SK-N-SH (cell line): ENCODE results near the gene MUC5AC. TPM values are rescaled to one million over a fixed set of nuclear protein-coding genes. Genes with fewer than 3 reads are reported as not detected.

Experiments
- CTCF ChIA-PET: fragments of 300-600, 350-600 bp; formaldehyde crosslinking; extraction: SDS; loops from one replicate; lab custom pipeline; 2021; lab: Yijun Ruan, JAX
- POLR2A ChIA-PET: fragments of 350-600 bp; sonication (Branson Sonifier 250); formaldehyde crosslinking; extraction: SDS; loops from one replicate; lab custom pipeline; 2020; ENCODE audit warnings: antibody characterized with exemption, inconsistent platforms; lab: Yijun Ruan, JAX
- DNase-seq: peaks from one replicate; pipeline ENCODE4 v3.0.0; 2012
- H2AFZ ChIP-seq: fragments of 200-600 bp; sonication (generic); 2 replicates; pipeline ENCODE4 v1.8.1; 2016; ENCODE audit warnings: antibody characterized with exemption, mild to moderate bottlenecking, low read depth
- H3F3A ChIP-seq: fragments of 200-600 bp; sonication (generic); replicated peaks from 2 replicates; pipeline ENCODE3; 2016; ENCODE audit warnings: antibody characterized with exemption, mild to moderate bottlenecking; ENCODE audit not compliant: insufficient read depth
- H3K27ac ChIP-seq, 2 experiments: fragments of 200-500 bp in 1 of 2; fragments of 200-600 bp in 1 of 2; sonication (Bioruptor generic) in 1 of 2; sonication (generic), shearing (Covaris generic) in 1 of 2; 2 replicates each; pipeline versions ENCODE4 v1.5.1 to v1.6.1; 2014 to 2016; ENCODE audit warnings: low read depth in 2 of 2, inconsistent platforms in 1 of 2, low read length in 1 of 2, mild to moderate bottlenecking in 1 of 2, mixed read lengths in 1 of 2
- H3K27me3 ChIP-seq: fragments of 200-600 bp; sonication (generic), shearing (Covaris generic); 2 replicates; pipeline ENCODE4 v1.6.1; 2016; ENCODE audit warnings: mixed run types; ENCODE audit not compliant: insufficient read depth
- H3K36me3 ChIP-seq, 2 experiments: fragments of 200-500 bp in 1 of 2; fragments of 200-600 bp in 1 of 2; sonication (Bioruptor generic) in 1 of 2; sonication (generic) in 1 of 2; replicated peaks in 1 of 2; 2 replicates each; pipeline versions ENCODE3 to v1.5.1; 2014 to 2016; ENCODE audit warnings: low read length in 1 of 2, mild to moderate bottlenecking in 1 of 2; ENCODE audit not compliant: insufficient read depth in 2 of 2, control insufficient read depth in 1 of 2
- H3K4me1 ChIP-seq, 2 experiments: fragments of 200-500 bp in 1 of 2; fragments of 200-600 bp in 1 of 2; sonication (Bioruptor generic) in 1 of 2; sonication (generic), shearing (Covaris generic) in 1 of 2; 2 replicates each; pipeline versions ENCODE4 v1.5.1 to v1.6.1; 2014 to 2016; ENCODE audit warnings: low read depth in 1 of 2, low read length in 1 of 2, mixed run types in 1 of 2; ENCODE audit not compliant: insufficient read depth in 2 of 2, control insufficient read depth in 1 of 2
- H3K4me2 ChIP-seq: fragments of 200-600 bp; sonication (generic), shearing (Covaris generic); 2 replicates; pipeline ENCODE4 v1.6.1; 2017; ENCODE audit warnings: mixed run types
- H3K4me3 ChIP-seq, 2 experiments: fragments of 200-500 bp in 1 of 2; fragments of 200-600 bp in 1 of 2; sonication (Bioruptor generic) in 1 of 2; sonication (generic), shearing (Covaris generic) in 1 of 2; 2 replicates each; pipeline versions ENCODE4 v1.5.1 to v1.8.1; 2014 to 2016; ENCODE audit warnings: low read depth in 2 of 2, inconsistent platforms in 1 of 2, low read length in 1 of 2, mild to moderate bottlenecking in 1 of 2, mixed read lengths in 1 of 2, moderate library complexity in 1 of 2
- H3K79me2 ChIP-seq: fragments of 200-600 bp; sonication (generic); 2 replicates; pipeline ENCODE4 v1.8.1; 2017; ENCODE audit warnings: mild to moderate bottlenecking; ENCODE audit not compliant: insufficient read depth
- H3K9ac ChIP-seq: fragments of 200-600 bp; sonication (generic); 2 replicates; pipeline ENCODE4 v1.6.1; 2017; ENCODE audit warnings: mixed run types
- H3K9me2 ChIP-seq: fragments of 200-600 bp; sonication (generic); 2 replicates; pipeline ENCODE4 v1.6.1; 2017; ENCODE audit warnings: mixed run types
- H3K9me3 ChIP-seq: fragments of 200-600 bp; sonication (generic); 2 replicates; pipeline ENCODE4 v1.6.1; 2017; ENCODE audit warnings: mixed run types, mild to moderate bottlenecking, moderate library complexity
- H4K20me1 ChIP-seq: fragments of 200-600 bp; sonication (generic); 2 replicates; pipeline ENCODE4 v1.6.1; 2017; ENCODE audit warnings: mild to moderate bottlenecking, mixed run types; ENCODE audit not compliant: insufficient read depth
- CHD2 ChIP-seq: fragments of 150-350 bp; IDR thresholded peaks from 2 replicates; pipeline ENCODE4 v1.6.1; 2018; ENCODE audit warnings: low read length; ENCODE audit not compliant: partially characterized antibody
- ELF1 ChIP-seq: IDR thresholded peaks from 2 replicates; pipeline ENCODE4 v1.4.0; 2012
- EP300 ChIP-seq, 2 experiments: IDR thresholded peaks; 2 replicates each; pipeline versions ENCODE4 v1.4.0 to v1.6.1; 2012; ENCODE audit warnings: borderline replicate concordance in 1 of 2, low read depth in 1 of 2, low read length in 1 of 2
- EZH2phosphoT487 ChIP-seq: fragments of 200-600 bp; sonication (generic); IDR thresholded peaks from 2 replicates; pipeline ENCODE4 v1.6.1; 2017; ENCODE audit warnings: low read depth, mixed run types, mild to moderate bottlenecking, antibody characterized with exemption, moderate library complexity, borderline replicate concordance
- FOSL2 ChIP-seq: IDR thresholded peaks from 2 replicates; pipeline ENCODE4 v1.4.0; 2012; ENCODE audit warnings: low read depth, mild to moderate bottlenecking, moderate library complexity, borderline replicate concordance
- GABPA ChIP-seq: IDR thresholded peaks from 2 replicates; pipeline ENCODE4 v1.4.0; 2012; ENCODE audit warnings: low read depth, mild to moderate bottlenecking
- JUND ChIP-seq: IDR thresholded peaks from 2 replicates; pipeline ENCODE4 v1.4.0; 2012
- MEF2A ChIP-seq: IDR thresholded peaks from 2 replicates; pipeline ENCODE4 v1.4.0; 2012; ENCODE audit warnings: low read depth, borderline replicate concordance
- NFIC ChIP-seq: IDR thresholded peaks from 2 replicates; pipeline ENCODE4 v1.4.0; 2012; ENCODE audit warnings: borderline replicate concordance
- NRF1 ChIP-seq: IDR thresholded peaks from 2 replicates; pipeline ENCODE4 v1.6.1; 2012; ENCODE audit warnings: low read depth, mild to moderate bottlenecking, low read length
- POLR2AphosphoS5 ChIP-seq: IDR thresholded peaks from 2 replicates; pipeline ENCODE4 v1.6.1; 2012; ENCODE audit warnings: low read depth, low read length
- SIN3A ChIP-seq: IDR thresholded peaks from 2 replicates; pipeline ENCODE4 v1.6.1; 2012; ENCODE audit warnings: low read depth, mild to moderate bottlenecking, low read length, moderate library complexity, borderline replicate concordance
- SMC3 ChIP-seq: IDR thresholded peaks from 2 replicates; pipeline ENCODE4 v1.6.1; 2012; ENCODE audit warnings: low read depth, low read length, improper control_type of control experiment
- TAF1 ChIP-seq: IDR thresholded peaks from 2 replicates; pipeline ENCODE4 v1.6.1; 2012; ENCODE audit warnings: low read depth, mild to moderate bottlenecking, low read length, moderate library complexity, borderline replicate concordance
- TCF12 ChIP-seq: IDR thresholded peaks from 2 replicates; pipeline ENCODE4 v1.4.0; 2012
- TEAD4 ChIP-seq: IDR thresholded peaks from 2 replicates; pipeline ENCODE4 v1.4.0; 2012; ENCODE audit warnings: mild to moderate bottlenecking, borderline replicate concordance; ENCODE audit not compliant: insufficient read depth
- WGBS: methylation state at CpG from one replicate; pipeline ENCODE4 v1.1.6; 2017; ENCODE audit warnings: low lambda C conversion rate; 5-methylcytosine and 5-hydroxymethylcytosine counted together
- polyA plus RNA-seq, 3 experiments: library from polyadenylated mRNA; depleted of rRNA; stranded (reverse); fragments of >200 nt; gene quantifications; 2 replicates each; pipeline ENCODE4 v1.2.3, GENCODE V29; 2012
- TF ChIP-seq, protein P1 (sequence below): fragments of 150-350 bp; IDR thresholded peaks from 2 replicates; pipeline ENCODE4 v1.6.1; 2016; ENCODE audit warnings: mild to moderate bottlenecking, low read depth, low read length
- TF ChIP-seq, protein P2 (sequence below): IDR thresholded peaks from 2 replicates; pipeline ENCODE4 v1.4.0; 2012; ENCODE audit warnings: low read depth, borderline replicate concordance

The MUC5AC gene
- polyA plus RNA-seq, 1 of the 3 experiments (the other 2 are of a cell fraction): not detected

DNA sequence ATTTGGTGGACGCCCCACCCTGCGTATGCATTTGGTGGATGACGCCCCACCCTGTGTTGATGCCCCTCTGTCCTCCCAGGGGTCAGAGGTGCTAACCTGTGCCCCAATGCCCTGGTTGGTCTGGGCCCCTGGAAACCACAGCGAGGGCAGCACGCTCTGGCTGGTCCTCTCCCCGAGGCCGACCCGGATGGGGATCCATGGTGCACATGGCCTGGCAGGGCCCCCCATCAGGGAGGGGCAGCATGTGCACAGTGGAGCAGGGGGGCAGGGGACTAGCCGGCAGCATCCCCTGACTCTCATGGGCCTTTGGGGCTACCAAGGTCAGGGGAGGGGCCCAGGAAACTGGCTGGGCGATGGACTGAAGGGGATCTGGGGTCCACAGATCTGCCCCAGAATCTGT lies 7.6 kb upstream of the MUC5AC start:
- Histone ChIP-seq H2AFZ (no peak overlapping the region), H4K20me1 (no peaks in the 10 kb centered on the region), H3K9ac (no peak overlapping the region), H3K9me3 (no peaks in the 10 kb centered on the region), H3K4me2 (no peak overlapping the region), H3K36me3 (no peaks in the 10 kb centered on the region), H3K27ac (no peak overlapping the region), H3K4me3 (no peak overlapping the region), H3K79me2 (no peaks in the 10 kb centered on the region), H3F3A (peaks cover under 1% of the 10 kb centered on the region), H3K27me3 (no peaks in the 10 kb centered on the region), H3K4me1 (no peaks in the 10 kb centered on the region), H3K9me2 (no peaks in the 10 kb centered on the region)
- ChIA-PET CTCF (interaction anchor here (1.1 kb wide), 1 partner anchor 52 kb away, joined by 3 read pairs; no protein-coding TSS in a partner anchor), POLR2A (no interaction called here)
- TF ChIP-seq TAF1 (no peak), POLR2AphosphoS5 (no peak)
- peak; percentile 11 for DNase-seq
- 46% methylated on average over 4 of the region's 10 CpGs for WGBS

DNA sequence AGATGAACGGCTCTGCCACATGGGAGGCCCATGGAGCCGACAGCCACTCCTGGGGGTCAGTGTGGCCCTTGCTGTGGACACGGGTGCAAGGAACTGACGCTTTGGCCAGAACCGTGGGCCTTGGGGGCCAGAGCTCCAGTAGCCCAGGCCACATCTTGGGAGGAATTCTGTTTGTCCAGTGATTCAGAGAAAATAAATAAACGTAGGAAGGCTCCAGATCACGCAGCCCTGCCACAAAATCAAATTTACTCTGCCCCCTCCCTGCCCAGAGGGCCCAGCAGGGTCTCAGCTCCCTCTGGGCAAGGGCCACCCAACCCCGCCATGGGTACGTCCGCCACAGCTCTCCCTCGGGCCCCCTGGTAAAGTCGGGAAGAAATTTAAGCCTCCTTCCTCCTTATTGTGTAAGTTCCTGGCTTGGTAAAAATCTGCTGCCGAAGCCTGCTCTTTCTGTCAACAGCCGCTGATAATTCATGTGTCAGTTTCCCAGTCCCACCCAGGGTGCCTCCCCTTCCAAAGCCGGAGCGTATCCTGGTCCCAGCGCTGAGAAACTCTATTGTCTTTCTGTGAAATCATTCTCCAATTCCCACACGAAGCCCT lies 6.9 kb upstream of the MUC5AC start:
- no peaks in the 10 kb centered on the region for H3K9me3 ChIP-seq
- ChIA-PET CTCF (interaction anchor here (1.1 kb wide), 1 partner anchor 52 kb away, joined by 3 read pairs; no protein-coding TSS in a partner anchor), POLR2A (no interaction called here)
- no peak for DNase-seq
- H3K9me2 ChIP-seq: no peaks in the 10 kb centered on the region
- H3K4me1 ChIP-seq: no peaks in the 10 kb centered on the region
- no peak overlapping the region for H3K4me2 ChIP-seq
- peaks cover 6% of the 10 kb centered on the region for H3F3A ChIP-seq
- H3K4me3 ChIP-seq: no peak overlapping the region
- H3K9ac ChIP-seq: no peak overlapping the region
- H3K27me3 ChIP-seq: no peaks in the 10 kb centered on the region
- H2AFZ ChIP-seq: no peak overlapping the region
- no peak overlapping the region for H3K27ac ChIP-seq
- H3K36me3 ChIP-seq: no peaks in the 10 kb centered on the region
- 27% methylated on average over 11 of the region's 18 CpGs for WGBS
- no peaks in the 10 kb centered on the region for H4K20me1 ChIP-seq
- H3K79me2 ChIP-seq: no peaks in the 10 kb centered on the region
- TF ChIP-seq MEF2A (no peak), JUND (no peak), NRF1 (no peak), SIN3A (no peak), NFIC (no peak), TAF1 (no peak), CHD2 (no peak), ELF1 (no peak), FOSL2 (no peak), EZH2phosphoT487 (no peak), TEAD4 (no peak), EP300 (IDR thresholded peaks at IDR 0.05; ENCODE audit: borderline replicate concordance in 1 of 2, low read depth in 1 of 2, low read length in 1 of 2) (no peak), GABPA (no peak), SMC3 (no peak), TCF12 (no peak)
- TF ChIP-seq, protein P1, sequence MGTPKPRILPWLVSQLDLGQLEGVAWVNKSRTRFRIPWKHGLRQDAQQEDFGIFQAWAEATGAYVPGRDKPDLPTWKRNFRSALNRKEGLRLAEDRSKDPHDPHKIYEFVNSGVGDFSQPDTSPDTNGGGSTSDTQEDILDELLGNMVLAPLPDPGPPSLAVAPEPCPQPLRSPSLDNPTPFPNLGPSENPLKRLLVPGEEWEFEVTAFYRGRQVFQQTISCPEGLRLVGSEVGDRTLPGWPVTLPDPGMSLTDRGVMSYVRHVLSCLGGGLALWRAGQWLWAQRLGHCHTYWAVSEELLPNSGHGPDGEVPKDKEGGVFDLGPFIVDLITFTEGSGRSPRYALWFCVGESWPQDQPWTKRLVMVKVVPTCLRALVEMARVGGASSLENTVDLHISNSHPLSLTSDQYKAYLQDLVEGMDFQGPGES: no peak
- TF ChIP-seq, protein P2, sequence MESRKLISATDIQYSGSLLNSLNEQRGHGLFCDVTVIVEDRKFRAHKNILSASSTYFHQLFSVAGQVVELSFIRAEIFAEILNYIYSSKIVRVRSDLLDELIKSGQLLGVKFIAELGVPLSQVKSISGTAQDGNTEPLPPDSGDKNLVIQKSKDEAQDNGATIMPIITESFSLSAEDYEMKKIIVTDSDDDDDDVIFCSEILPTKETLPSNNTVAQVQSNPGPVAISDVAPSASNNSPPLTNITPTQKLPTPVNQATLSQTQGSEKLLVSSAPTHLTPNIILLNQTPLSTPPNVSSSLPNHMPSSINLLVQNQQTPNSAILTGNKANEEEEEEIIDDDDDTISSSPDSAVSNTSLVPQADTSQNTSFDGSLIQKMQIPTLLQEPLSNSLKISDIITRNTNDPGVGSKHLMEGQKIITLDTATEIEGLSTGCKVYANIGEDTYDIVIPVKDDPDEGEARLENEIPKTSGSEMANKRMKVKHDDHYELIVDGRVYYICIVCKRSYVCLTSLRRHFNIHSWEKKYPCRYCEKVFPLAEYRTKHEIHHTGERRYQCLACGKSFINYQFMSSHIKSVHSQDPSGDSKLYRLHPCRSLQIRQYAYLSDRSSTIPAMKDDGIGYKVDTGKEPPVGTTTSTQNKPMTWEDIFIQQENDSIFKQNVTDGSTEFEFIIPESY: no peak
